H9 (cell line): ENCODE data around the gene NEUROD1. TPM values are rescaled to one million over a fixed set of nuclear protein-coding genes. Genes with fewer than 3 reads are reported as not detected.

Experiments used
- DNase-seq: peaks from one replicate; pipeline ENCODE4 v3.0.0-alpha.2; 2017
- H2AFZ ChIP-seq: one replicate; pipeline ENCODE4 v1.6.1; 2013; ENCODE audit warnings: mild to moderate bottlenecking, low read length, control low read depth, moderate library complexity
- H2AK5ac ChIP-seq: 2 replicates; pipeline ENCODE4 v1.6.1; 2013; ENCODE audit warnings: low read length, control low read depth, mixed read lengths; ENCODE audit not compliant: insufficient read length
- H2BK120ac ChIP-seq: one replicate; pipeline ENCODE4 v1.6.1; 2013; ENCODE audit warnings: low read depth, mild to moderate bottlenecking, low read length, control low read depth, inconsistent platforms; ENCODE audit not compliant: poor library complexity, severe bottlenecking
- H2BK12ac ChIP-seq: 2 replicates; pipeline ENCODE4 v1.6.1; 2013; ENCODE audit warnings: low read length, control low read depth, mixed read lengths, low read depth; ENCODE audit not compliant: insufficient read length
- H2BK15ac ChIP-seq: 2 replicates; pipeline ENCODE4 v1.6.1; 2013; ENCODE audit warnings: low read depth, low read length, control low read depth
- H2BK20ac ChIP-seq: one replicate; pipeline ENCODE4 v1.6.1; 2013; ENCODE audit warnings: low read depth, mild to moderate bottlenecking, low read length, control low read depth, inconsistent platforms; ENCODE audit not compliant: poor library complexity, severe bottlenecking
- H2BK5ac ChIP-seq: 2 replicates; pipeline ENCODE4 v1.6.1; 2013; ENCODE audit warnings: low read length, control low read depth, mixed read lengths; ENCODE audit not compliant: insufficient read length
- H3K14ac ChIP-seq: 2 replicates; pipeline ENCODE4 v1.6.1; 2013; ENCODE audit warnings: low read length, control low read depth; ENCODE audit not compliant: insufficient read depth
- H3K18ac ChIP-seq: 2 replicates; pipeline ENCODE4 v1.6.1; 2013; ENCODE audit warnings: low read depth, mild to moderate bottlenecking, mixed read lengths, low read length, control low read depth; ENCODE audit not compliant: insufficient read length
- H3K23ac ChIP-seq: 2 replicates; pipeline ENCODE4 v1.6.1; 2013; ENCODE audit warnings: low read length, control low read depth, mixed read lengths, low read depth; ENCODE audit not compliant: insufficient read length
- H3K23me2 ChIP-seq: 2 replicates; pipeline ENCODE4 v1.6.1; 2013; ENCODE audit warnings: low read depth, mild to moderate bottlenecking, mixed read lengths, low read length, control low read depth; ENCODE audit not compliant: insufficient read length, poor library complexity, severe bottlenecking
- H3K27ac ChIP-seq: 2 replicates; pipeline ENCODE4 v1.5.1; 2013; ENCODE audit warnings: low read length, control low read depth, mixed read lengths, low read depth; ENCODE audit not compliant: insufficient read length
- H3K27me3 ChIP-seq: 2 replicates; pipeline ENCODE4 v1.6.1; 2013; ENCODE audit warnings: low read length, control low read depth, inconsistent platforms; ENCODE audit not compliant: insufficient read depth
- H3K4ac ChIP-seq: 2 replicates; pipeline ENCODE4 v1.6.1; 2013; ENCODE audit warnings: low read depth, mild to moderate bottlenecking, control low read depth, inconsistent platforms, low read length, moderate library complexity
- H3K4me1 ChIP-seq: 2 replicates; pipeline ENCODE4 v1.6.1; 2013; ENCODE audit warnings: low read length, control low read depth, inconsistent platforms; ENCODE audit not compliant: insufficient read depth
- H3K4me2 ChIP-seq: 2 replicates; pipeline ENCODE4 v1.6.1; 2013; ENCODE audit warnings: low read length, control low read depth, mixed read lengths; ENCODE audit not compliant: insufficient read length, insufficient read depth
- H3K56ac ChIP-seq: 2 replicates; pipeline ENCODE4 v1.6.1; 2013; ENCODE audit warnings: low read depth, mild to moderate bottlenecking, mixed read lengths, low read length, control low read depth; ENCODE audit not compliant: insufficient read length
- H3K79me1 ChIP-seq: 2 replicates; pipeline ENCODE4 v1.6.1; 2013; ENCODE audit warnings: low read depth, mild to moderate bottlenecking, moderate library complexity, low read length, control low read depth, inconsistent platforms; ENCODE audit not compliant: insufficient read depth, poor library complexity, severe bottlenecking
- H3K79me2 ChIP-seq: 2 replicates; pipeline ENCODE4 v1.6.1; 2013; ENCODE audit warnings: low read length, control low read depth, inconsistent platforms; ENCODE audit not compliant: insufficient read depth
- H3K9ac ChIP-seq: 2 replicates; pipeline ENCODE4 v1.6.1; 2013; ENCODE audit warnings: low read length, control low read depth, mixed read lengths; ENCODE audit not compliant: insufficient read length; ENCODE audit errors: extremely low read depth
- H3K9me3 ChIP-seq: one replicate; pipeline ENCODE4 v1.6.1; 2013; ENCODE audit warnings: low read depth, low read length, inconsistent platforms; ENCODE audit not compliant: control insufficient read depth
- H3T11ph ChIP-seq: one replicate; pipeline ENCODE4 v1.6.1; 2013; ENCODE audit warnings: mild to moderate bottlenecking, low read length, control low read depth, inconsistent platforms
- H4K20me1 ChIP-seq: one replicate; pipeline ENCODE4 v1.6.1; 2013; ENCODE audit not compliant: control insufficient read depth, insufficient read length, insufficient read depth
- H4K5ac ChIP-seq: 2 replicates; pipeline ENCODE4 v1.6.1; 2013; ENCODE audit warnings: low read depth, mild to moderate bottlenecking, mixed read lengths, low read length, control low read depth; ENCODE audit not compliant: insufficient read length
- H4K8ac ChIP-seq: replicated peaks from 2 replicates; pipeline ENCODE4 v1.6.1; 2013; ENCODE audit warnings: low read length, control low read depth, mixed read lengths, low read depth; ENCODE audit not compliant: insufficient read length
- H4K91ac ChIP-seq: 2 replicates; pipeline ENCODE4 v1.6.1; 2013; ENCODE audit warnings: low read depth, mild to moderate bottlenecking, moderate library complexity, mixed read lengths, low read length, control low read depth; ENCODE audit not compliant: insufficient read length
- H3K27ac Mint-ChIP-seq, 3 experiments: 2 replicates in 2 of 3; 3 replicates in 1 of 3; pipeline ENCODE4 v1.8.0; 2020 to 2021; ENCODE audit warnings: mixed read lengths in 3 of 3, mild to moderate bottlenecking in 1 of 3, moderate library complexity in 1 of 3
- H3K27me3 Mint-ChIP-seq: 2 replicates; pipeline ENCODE4 v1.8.0; 2021; ENCODE audit warnings: low read depth, mild to moderate bottlenecking, moderate library complexity, mixed read lengths
- H3K36me3 Mint-ChIP-seq, 3 experiments: 2 replicates in 2 of 3; 3 replicates in 1 of 3; pipeline ENCODE4 v1.8.0; 2020 to 2021; ENCODE audit warnings: low read depth in 3 of 3, mixed read lengths in 3 of 3; ENCODE audit not compliant: insufficient read depth in 1 of 3
- H3K4me1 Mint-ChIP-seq, 2 experiments: 2 replicates each; pipeline ENCODE4 v1.8.0; 2020; ENCODE audit warnings: mixed read lengths in 2 of 2
- H3K4me3 Mint-ChIP-seq, 2 experiments: 2 replicates in 1 of 2; 3 replicates in 1 of 2; pipeline ENCODE4 v1.8.0; 2020 to 2021; ENCODE audit warnings: mild to moderate bottlenecking in 2 of 2, mixed read lengths in 2 of 2, moderate library complexity in 1 of 2
- H3K9me3 Mint-ChIP-seq, 2 experiments: 2 replicates in 1 of 2; 3 replicates in 1 of 2; pipeline ENCODE4 v1.8.0; 2020; ENCODE audit warnings: mild to moderate bottlenecking in 2 of 2, mixed read lengths in 2 of 2, moderate library complexity in 1 of 2
- WGBS: extraction: QIAGEN DNeasy Blood & Tissue Kit; methylation state at CpG from one replicate; pipeline ENCODE4 v1.1.7; 2013; ENCODE audit warnings: missing lambda C conversion rate, low lambda C conversion rate, mixed read lengths; ENCODE audit not compliant: insufficient read length; ENCODE audit errors: extremely low coverage; 5-methylcytosine and 5-hydroxymethylcytosine counted together
- total RNA-seq: library from RNA; stranded (reverse); gene quantifications from 2 replicates; pipeline ENCODE4 v1.2.1, GENCODE V29; 2021
- TF ChIP-seq, protein P1 (sequence below): fragments of 200-600 bp; sonication (generic); conservative IDR thresholded peaks from 3 replicates; pipeline ENCODE4 v1.8.0; 2021; ENCODE audit warnings: antibody characterized with exemption, mild to moderate bottlenecking

The NEUROD1 gene
- total RNA-seq, 1 experiment from 2014 or later: not detected

DNA sequence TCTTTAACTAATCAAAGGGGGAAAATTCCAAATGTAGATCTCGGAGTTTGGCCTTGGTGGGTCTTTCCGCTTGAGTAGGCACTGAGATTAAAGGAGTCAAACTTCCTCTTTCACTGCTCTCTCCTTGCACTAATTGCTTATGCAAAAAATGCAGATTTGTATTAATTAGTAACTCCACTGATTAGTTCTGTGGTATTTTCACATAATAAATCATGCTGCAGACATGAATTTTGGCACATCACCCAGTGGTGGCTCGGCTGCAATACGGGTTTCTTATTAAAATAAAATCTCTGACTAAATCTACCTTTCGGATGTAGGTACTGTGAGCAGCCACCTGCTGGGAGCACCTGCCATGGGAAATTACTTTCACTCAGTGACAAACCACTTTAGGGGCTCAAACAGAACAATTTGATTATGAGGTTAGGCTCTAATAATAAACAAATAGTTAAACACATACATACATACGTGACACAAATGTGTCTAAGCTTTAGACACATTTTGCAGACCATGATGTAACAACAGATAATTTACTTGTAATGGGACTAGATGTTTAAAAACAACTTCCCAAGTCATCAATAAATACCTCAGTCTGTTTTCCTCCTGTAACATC, 6.4 kb upstream of the NEUROD1 start:
- Histone ChIP-seq H3K9ac (no peak overlapping the region), H3K4me2 (no peak overlapping the region), H4K8ac (no peak overlapping the region), H3K14ac (no peak overlapping the region), H2BK5ac (no peak overlapping the region), H3K18ac (no peak overlapping the region), H3K27me3 (peaks cover 41% of the 10 kb centered on the region), H2BK15ac (no peak overlapping the region), H3K9me3 (no peaks in the 10 kb centered on the region), H2AFZ (no peak overlapping the region), H4K20me1 (no peaks in the 10 kb centered on the region), H2BK12ac (no peak overlapping the region), H3K79me2 (no peaks in the 10 kb centered on the region), H3K79me1 (no peaks in the 10 kb centered on the region), H3T11ph (no peak overlapping the region), H2AK5ac (no peak overlapping the region), H3K4ac (no peak overlapping the region), H3K4me1 (peaks cover 4% of the 10 kb centered on the region; the same call in 1 of the 2 replicates), H3K56ac (no peak overlapping the region), H3K27ac (no peak overlapping the region), H3K23me2 (peaks cover 10% of the 10 kb centered on the region), H2BK120ac (no peak overlapping the region), H2BK20ac (no peak overlapping the region), H4K5ac (no peak overlapping the region), H3K23ac (no peak overlapping the region), H4K91ac (no peak overlapping the region)
- peaks cover 100% of the 10 kb centered on the region for H3K27me3 Mint-ChIP-seq
- no peak overlapping the region for H3K27ac Mint-ChIP-seq
- H3K36me3 Mint-ChIP-seq: no peaks in the 10 kb centered on the region
- TF ChIP-seq, protein P1, sequence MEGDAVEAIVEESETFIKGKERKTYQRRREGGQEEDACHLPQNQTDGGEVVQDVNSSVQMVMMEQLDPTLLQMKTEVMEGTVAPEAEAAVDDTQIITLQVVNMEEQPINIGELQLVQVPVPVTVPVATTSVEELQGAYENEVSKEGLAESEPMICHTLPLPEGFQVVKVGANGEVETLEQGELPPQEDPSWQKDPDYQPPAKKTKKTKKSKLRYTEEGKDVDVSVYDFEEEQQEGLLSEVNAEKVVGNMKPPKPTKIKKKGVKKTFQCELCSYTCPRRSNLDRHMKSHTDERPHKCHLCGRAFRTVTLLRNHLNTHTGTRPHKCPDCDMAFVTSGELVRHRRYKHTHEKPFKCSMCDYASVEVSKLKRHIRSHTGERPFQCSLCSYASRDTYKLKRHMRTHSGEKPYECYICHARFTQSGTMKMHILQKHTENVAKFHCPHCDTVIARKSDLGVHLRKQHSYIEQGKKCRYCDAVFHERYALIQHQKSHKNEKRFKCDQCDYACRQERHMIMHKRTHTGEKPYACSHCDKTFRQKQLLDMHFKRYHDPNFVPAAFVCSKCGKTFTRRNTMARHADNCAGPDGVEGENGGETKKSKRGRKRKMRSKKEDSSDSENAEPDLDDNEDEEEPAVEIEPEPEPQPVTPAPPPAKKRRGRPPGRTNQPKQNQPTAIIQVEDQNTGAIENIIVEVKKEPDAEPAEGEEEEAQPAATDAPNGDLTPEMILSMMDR: no peak
- peaks cover 0 to 4% of the 10 kb centered on the region in 2 experiments; a peak in 3 of 5 replicates for H3K9me3 Mint-ChIP-seq
- H3K4me1 Mint-ChIP-seq: peaks cover 17 to 31% of the 10 kb centered on the region in 2 experiments
- no peak overlapping the region for H3K4me3 Mint-ChIP-seq
- no peak for DNase-seq
- WGBS: no CpG with 5 or more reads among the region's 6 CpGs
